ENCODE data around the gene DMAC2. TPM values are rescaled to one million over a fixed set of nuclear protein-coding genes. Genes with fewer than 3 reads are reported as not detected.

The DMAC2 gene
- total RNA-seq, 1 donor from 2014 or later, result 21.2 TPM

- Histone ChIP-seq H3K4me1 (peaks cover 7 to 9% of the 10 kb centered on the region in 2 donors), H3K27ac (no peak overlapping the region)
Observed at GRCh38 chr19:41398598-41398997, 41.1 kb downstream of the DMAC2 start.

GRCh38 chr19:41398050-41398418 is 41.7 kb downstream of the DMAC2 start:
- H3K36me3 ChIP-seq, result no peaks in the 10 kb centered on the region
- intact Hi-C loops (cut with DNase I), result no loop called here
- peak overlapping the region; percentile 72 to 95 for H3K4me3 ChIP-seq
- no peak for TF ChIP-seq CTCF (IDR thresholded peaks at IDR 0.05)
- H3K27me3 ChIP-seq, result no peaks in the 10 kb centered on the region
- H3K27ac ChIP-seq, result peak overlapping the region; percentile 83 to 86
- DNase-seq (ENCODE audit: low spot score in 2 of 2), result no peak
- H3K9me3 ChIP-seq, result no peaks in the 10 kb centered on the region
- H3K4me1 ChIP-seq, result peaks cover 7 to 9% of the 10 kb centered on the region in 2 donors

More at GRCh38 chr19:41398598-41398997, 41.1 kb downstream of the DMAC2 start:
- TF ChIP-seq CTCF (IDR thresholded peaks at IDR 0.05), result no peak
- peaks cover 0 to 2% of the 10 kb centered on the region in 2 donors for H3K36me3 ChIP-seq
- H3K27me3 ChIP-seq, result no peaks in the 10 kb centered on the region
- intact Hi-C loops (cut with DNase I), result no loop called here
- no peak for DNase-seq (ENCODE audit: low spot score in 2 of 2)
- H3K9me3 ChIP-seq, result no peaks in the 10 kb centered on the region
- peak overlapping the region; percentile 72 to 95 for H3K4me3 ChIP-seq

GRCh38 chr19:41397086-41398049 is 42.3 kb downstream of the DMAC2 start, which contains the start of the genes BCKDHA and EXOSC5:
Gene BCKDHA (plus strand): TSS chr19:41397818. CDS start chr19:41397828, 10 bp downstream.
Gene EXOSC5 (minus strand): TSS chr19:41397359. CDS start chr19:41397328, 31 bp downstream.
- no peaks in the 10 kb centered on the region for H3K36me3 ChIP-seq
- H3K9me3 ChIP-seq, result no peaks in the 10 kb centered on the region
- H3K4me3 ChIP-seq, result peak within 1 kb of the TSS; percentile 72 to 95
- peak in 1 of 3 experiments; percentile 3 for TF ChIP-seq CTCF (IDR thresholded peaks at IDR 0.05)
- peaks cover 7 to 9% of the 10 kb centered on the region in 2 donors for H3K4me1 ChIP-seq
- peak; percentile 98 to 100 for DNase-seq (ENCODE audit: low spot score in 2 of 2)
- no peaks in the 10 kb centered on the region for H3K27me3 ChIP-seq
- H3K27ac ChIP-seq, result peak within 1 kb of the TSS; percentile 83 to 86
- intact Hi-C loops (cut with DNase I), result loop anchor here (1.0 kb wide), 4 partner anchors 21 to 42 kb away; partner anchors contain the start of genes B3GNT8, DMAC2 and TMEM91

- no peak for TF ChIP-seq CTCF (IDR thresholded peaks at IDR 0.05)
- no peak overlapping the region for H3K4me3 ChIP-seq
- intact Hi-C loops (cut with DNase I), result no loop called here
- H3K27me3 ChIP-seq, result no peaks in the 10 kb centered on the region
- DNase-seq (ENCODE audit: low spot score in 2 of 2), result no peak
- no peaks in the 10 kb centered on the region for H3K9me3 ChIP-seq
- no peak overlapping the region for H3K27ac ChIP-seq
- peaks cover 7 to 9% of the 10 kb centered on the region in 2 donors for H3K4me1 ChIP-seq
- peaks cover 11 to 16% of the 10 kb centered on the region in 2 donors for H3K36me3 ChIP-seq
Observed at GRCh38 chr19:41395355-41395754, 44.4 kb downstream of the DMAC2 start.

GRCh38 chr19:41392775-41393174 is 46.9 kb downstream of the DMAC2 start:
- Histone ChIP-seq H3K4me1 (no peaks in the 10 kb centered on the region), H3K27me3 (no peaks in the 10 kb centered on the region), H3K36me3 (peaks cover 16 to 28% of the 10 kb centered on the region in 2 donors), H3K4me3 (no peak overlapping the region), H3K27ac (no peak overlapping the region), H3K9me3 (no peaks in the 10 kb centered on the region)
- intact Hi-C loops (cut with DNase I), result no loop called here
- DNase-seq (ENCODE audit: low spot score in 2 of 2), result no peak
- TF ChIP-seq CTCF (IDR thresholded peaks at IDR 0.05), result no peak
